ENCODE data around the gene NKX1-1.

DNA sequence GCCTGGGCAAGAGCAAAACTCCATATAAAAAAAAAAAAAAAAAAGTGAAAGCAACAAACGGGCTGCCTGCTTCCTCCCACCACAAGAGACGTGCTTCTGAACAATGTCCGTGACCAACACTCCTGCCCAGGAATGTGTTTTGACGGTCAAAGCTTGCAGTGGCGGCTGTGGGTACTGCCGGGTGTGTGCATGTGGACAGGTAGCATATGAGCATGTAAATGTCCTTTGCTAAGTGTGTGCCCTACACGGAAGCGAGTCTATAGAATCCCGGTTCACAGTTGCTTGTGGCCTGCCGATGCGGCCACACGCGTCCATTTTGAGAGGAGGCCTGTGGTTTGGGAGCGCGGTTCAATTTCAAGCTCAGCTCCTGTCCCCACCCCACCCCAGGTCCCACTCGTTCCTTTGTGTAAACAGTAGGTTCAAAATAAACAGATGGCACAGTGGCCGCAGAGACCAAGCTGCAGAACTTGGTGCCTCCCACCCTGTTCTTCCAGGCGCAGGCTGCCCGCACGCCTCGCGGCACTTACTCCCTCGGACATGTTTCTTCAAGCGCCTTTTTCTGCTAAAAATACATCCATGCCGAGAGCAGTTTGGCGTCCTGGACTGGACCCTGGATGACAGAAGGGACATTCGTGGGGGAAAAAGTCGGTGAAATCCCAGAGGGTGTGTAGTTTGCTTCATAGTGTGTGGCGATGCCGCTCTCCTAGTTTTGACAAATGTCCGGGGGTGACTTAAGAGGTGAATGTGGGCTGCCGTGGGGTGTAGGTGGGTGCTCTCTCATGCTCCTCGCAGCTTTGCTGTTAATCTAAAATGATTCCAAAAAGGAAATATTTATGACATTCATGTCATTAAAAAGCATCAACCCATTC lies 11.5 kb upstream of the NKX1-1 start:
- TF ChIP-seq EZH2 (IDR thresholded peaks at IDR 0.05; ENCODE audit: low read depth, unreplicated experiment) (no peak), EZH2phosphoT487 (IDR thresholded peaks at IDR 0.05; ENCODE audit: unreplicated experiment) (no peak), POLR2AphosphoS5 (IDR thresholded peaks at IDR 0.05; ENCODE audit: low read depth) (no peak), ZNF114 (CRISPR knock-in tag; IDR thresholded peaks at IDR 0.05) (no peak)
- TF ChIP-seq, protein P1, sequence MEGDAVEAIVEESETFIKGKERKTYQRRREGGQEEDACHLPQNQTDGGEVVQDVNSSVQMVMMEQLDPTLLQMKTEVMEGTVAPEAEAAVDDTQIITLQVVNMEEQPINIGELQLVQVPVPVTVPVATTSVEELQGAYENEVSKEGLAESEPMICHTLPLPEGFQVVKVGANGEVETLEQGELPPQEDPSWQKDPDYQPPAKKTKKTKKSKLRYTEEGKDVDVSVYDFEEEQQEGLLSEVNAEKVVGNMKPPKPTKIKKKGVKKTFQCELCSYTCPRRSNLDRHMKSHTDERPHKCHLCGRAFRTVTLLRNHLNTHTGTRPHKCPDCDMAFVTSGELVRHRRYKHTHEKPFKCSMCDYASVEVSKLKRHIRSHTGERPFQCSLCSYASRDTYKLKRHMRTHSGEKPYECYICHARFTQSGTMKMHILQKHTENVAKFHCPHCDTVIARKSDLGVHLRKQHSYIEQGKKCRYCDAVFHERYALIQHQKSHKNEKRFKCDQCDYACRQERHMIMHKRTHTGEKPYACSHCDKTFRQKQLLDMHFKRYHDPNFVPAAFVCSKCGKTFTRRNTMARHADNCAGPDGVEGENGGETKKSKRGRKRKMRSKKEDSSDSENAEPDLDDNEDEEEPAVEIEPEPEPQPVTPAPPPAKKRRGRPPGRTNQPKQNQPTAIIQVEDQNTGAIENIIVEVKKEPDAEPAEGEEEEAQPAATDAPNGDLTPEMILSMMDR (conservative IDR thresholded peaks at IDR 0.05; ENCODE audit: low read depth in 2 of 2): no peak
- TF ChIP-seq, protein P2, sequence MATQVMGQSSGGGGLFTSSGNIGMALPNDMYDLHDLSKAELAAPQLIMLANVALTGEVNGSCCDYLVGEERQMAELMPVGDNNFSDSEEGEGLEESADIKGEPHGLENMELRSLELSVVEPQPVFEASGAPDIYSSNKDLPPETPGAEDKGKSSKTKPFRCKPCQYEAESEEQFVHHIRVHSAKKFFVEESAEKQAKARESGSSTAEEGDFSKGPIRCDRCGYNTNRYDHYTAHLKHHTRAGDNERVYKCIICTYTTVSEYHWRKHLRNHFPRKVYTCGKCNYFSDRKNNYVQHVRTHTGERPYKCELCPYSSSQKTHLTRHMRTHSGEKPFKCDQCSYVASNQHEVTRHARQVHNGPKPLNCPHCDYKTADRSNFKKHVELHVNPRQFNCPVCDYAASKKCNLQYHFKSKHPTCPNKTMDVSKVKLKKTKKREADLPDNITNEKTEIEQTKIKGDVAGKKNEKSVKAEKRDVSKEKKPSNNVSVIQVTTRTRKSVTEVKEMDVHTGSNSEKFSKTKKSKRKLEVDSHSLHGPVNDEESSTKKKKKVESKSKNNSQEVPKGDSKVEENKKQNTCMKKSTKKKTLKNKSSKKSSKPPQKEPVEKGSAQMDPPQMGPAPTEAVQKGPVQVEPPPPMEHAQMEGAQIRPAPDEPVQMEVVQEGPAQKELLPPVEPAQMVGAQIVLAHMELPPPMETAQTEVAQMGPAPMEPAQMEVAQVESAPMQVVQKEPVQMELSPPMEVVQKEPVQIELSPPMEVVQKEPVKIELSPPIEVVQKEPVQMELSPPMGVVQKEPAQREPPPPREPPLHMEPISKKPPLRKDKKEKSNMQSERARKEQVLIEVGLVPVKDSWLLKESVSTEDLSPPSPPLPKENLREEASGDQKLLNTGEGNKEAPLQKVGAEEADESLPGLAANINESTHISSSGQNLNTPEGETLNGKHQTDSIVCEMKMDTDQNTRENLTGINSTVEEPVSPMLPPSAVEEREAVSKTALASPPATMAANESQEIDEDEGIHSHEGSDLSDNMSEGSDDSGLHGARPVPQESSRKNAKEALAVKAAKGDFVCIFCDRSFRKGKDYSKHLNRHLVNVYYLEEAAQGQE (IDR thresholded peaks at IDR 0.05; ENCODE audit: unreplicated experiment): no peak
